ENCODE measurements around the gene EEF2K. TPM values are rescaled to one million over a fixed set of nuclear protein-coding genes. Genes with fewer than 3 reads are reported as not detected.

The EEF2K gene
- total and polyA plus RNA-seq, 2 of the 13 experiments (the other 11 are each of a cell fraction or from before 2014, with no cell fraction given) = 22.0 to 23.8 TPM

DNA sequence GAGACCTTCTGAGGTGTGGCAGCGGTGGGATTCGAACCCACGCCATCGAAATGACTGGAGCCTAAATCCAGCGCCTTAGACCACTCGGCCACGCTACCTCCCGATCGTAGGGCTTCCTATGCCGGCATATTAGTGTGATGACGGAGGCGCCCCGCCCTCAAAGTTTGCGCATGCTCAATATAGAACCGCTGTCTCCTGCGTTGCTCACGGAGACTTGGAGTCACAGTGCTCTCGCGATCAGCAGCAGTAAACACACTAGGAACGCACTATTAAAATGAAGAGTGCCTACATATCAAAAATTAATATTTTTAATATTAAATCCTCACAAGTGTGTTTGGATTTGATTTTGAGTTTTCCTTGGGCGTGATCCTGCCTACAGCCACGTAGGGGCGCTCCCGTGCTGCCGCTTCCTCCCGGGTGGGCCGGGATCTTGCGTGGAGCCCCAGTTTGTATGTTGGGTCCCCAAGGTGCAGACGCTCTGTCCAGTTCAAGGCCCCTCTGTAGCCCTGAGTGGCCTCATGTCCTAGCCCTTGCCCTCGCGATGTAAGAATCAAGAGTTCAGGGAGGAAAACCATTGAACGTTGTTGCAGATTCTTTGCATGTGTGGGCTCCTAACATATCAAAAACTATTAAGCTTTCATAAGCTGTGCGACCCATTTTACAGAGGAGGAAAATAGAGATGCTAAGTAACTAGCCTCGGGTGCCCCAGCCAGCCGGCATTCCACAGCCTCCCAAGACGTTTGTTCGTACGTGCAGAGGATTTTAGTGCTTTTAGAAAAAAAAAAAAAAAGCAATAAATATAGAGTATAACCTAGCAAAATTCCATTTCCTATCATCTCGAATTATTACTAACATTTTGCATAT lies 10.2 kb upstream of the EEF2K start (continued):
- TF ChIP-seq ZBTB2 (CRISPR knock-in tag; IDR thresholded peaks at IDR 0.05; ENCODE audit: low read depth) (no peak), SALL1 (CRISPR knock-in tag; IDR thresholded peaks at IDR 0.05) (peak; percentile 96), RFX3 (CRISPR knock-in tag; IDR thresholded peaks at IDR 0.05) (no peak), JDP2 (CRISPR knock-in tag; IDR thresholded peaks at IDR 0.05; ENCODE audit: borderline replicate concordance) (no peak), RELA (CRISPR knock-in tag; IDR thresholded peaks at IDR 0.05) (peak; percentile 65; the same call in 1 of the 2 replicates), SMAD3 (CRISPR knock-in tag; IDR thresholded peaks at IDR 0.05) (peak; percentile 99), SP1 (IDR thresholded peaks at IDR 0.05) (no peak), SP1 (CRISPR knock-in tag; IDR thresholded peaks at IDR 0.05) (peak; percentile 94), RBM39 (IDR thresholded peaks at IDR 0.05; ENCODE audit: low read depth, low read length, poor library complexity, severe bottlenecking) (peak; percentile 42), ZNF530 (CRISPR knock-in tag; IDR thresholded peaks at IDR 0.05; ENCODE audit: low read depth) (no peak), SUZ12 (IDR thresholded peaks at IDR 0.05; ENCODE audit: low read depth, low read length) (no peak; the same call in 1 of the 2 replicates), SYNCRIP (IDR thresholded peaks at IDR 0.05; ENCODE audit: insufficient read depth, low read depth, low read length) (no peak), FOSL2 (CRISPR knock-in tag; IDR thresholded peaks at IDR 0.05) (peak; percentile 66), AKAP8 (CRISPR knock-in tag; IDR thresholded peaks at IDR 0.05) (peak; percentile 80), ZNF607 (CRISPR knock-in tag; IDR thresholded peaks at IDR 0.05; ENCODE audit: borderline replicate concordance) (peak; percentile 94), ZNF674 (CRISPR knock-in tag; IDR thresholded peaks at IDR 0.05; ENCODE audit: low read depth) (no peak; the same call in 1 of the 2 replicates), ZNF672 (CRISPR knock-in tag; IDR thresholded peaks at IDR 0.05) (no peak), ZNF577 (CRISPR knock-in tag; IDR thresholded peaks at IDR 0.05; ENCODE audit: borderline replicate concordance, low read depth) (no peak), ERF (CRISPR knock-in tag; IDR thresholded peaks at IDR 0.05) (peak; percentile 96), GABPB1 (CRISPR knock-in tag; IDR thresholded peaks at IDR 0.05) (peak; percentile 70), CBX2 (IDR thresholded peaks at IDR 0.05; ENCODE audit: low read depth, low read length) (no peak), CBX2 (CRISPR knock-in tag; IDR thresholded peaks at IDR 0.05; ENCODE audit: low read depth) (no peak), ZNF800 (CRISPR knock-in tag; IDR thresholded peaks at IDR 0.05) (peak; percentile 77; the same call in 1 of the 2 replicates), ZNF569 (CRISPR knock-in tag; IDR thresholded peaks at IDR 0.05; ENCODE audit: borderline replicate concordance) (no peak), MTF2 (CRISPR knock-in tag; IDR thresholded peaks at IDR 0.05; ENCODE audit: borderline replicate concordance) (no peak), ZKSCAN8 (CRISPR knock-in tag; IDR thresholded peaks at IDR 0.05; ENCODE audit: borderline replicate concordance) (peak; percentile 93), HMG20A (CRISPR knock-in tag; IDR thresholded peaks at IDR 0.05; ENCODE audit: borderline replicate concordance) (no peak)

Data from HepG2 (cell line).